PC-9 (cell line): Measurements from ENCODE around the gene KIF2A.

Experiments used
- CTCF ChIP-seq: fragments of 200-600 bp; sonication (generic); conservative IDR thresholded peaks from 2 replicates; pipeline ENCODE4 v1.6.1; 2017; ENCODE audit warnings: mixed run types, antibody characterized with exemption, mild to moderate bottlenecking, moderate library complexity
- EZH2 ChIP-seq: fragments of 200-600 bp; sonication (generic); IDR thresholded peaks from 2 replicates; pipeline ENCODE4 v1.8.0; 2017; ENCODE audit warnings: antibody characterized with exemption, low read depth

GRCh38 chr5:62331921-62332320, 25.9 kb downstream of the KIF2A start:
- TF ChIP-seq CTCF: no peak
- no peak for TF ChIP-seq EZH2
